Measurements from ENCODE around the gene VPS13D. TPM values are rescaled to one million over a fixed set of nuclear protein-coding genes. Genes with fewer than 3 reads are reported as not detected.

Gene VPS13D
- total and polyA plus RNA-seq, 2 experiments from 2014 or later = 10.7 to 34.9 TPM

DNA sequence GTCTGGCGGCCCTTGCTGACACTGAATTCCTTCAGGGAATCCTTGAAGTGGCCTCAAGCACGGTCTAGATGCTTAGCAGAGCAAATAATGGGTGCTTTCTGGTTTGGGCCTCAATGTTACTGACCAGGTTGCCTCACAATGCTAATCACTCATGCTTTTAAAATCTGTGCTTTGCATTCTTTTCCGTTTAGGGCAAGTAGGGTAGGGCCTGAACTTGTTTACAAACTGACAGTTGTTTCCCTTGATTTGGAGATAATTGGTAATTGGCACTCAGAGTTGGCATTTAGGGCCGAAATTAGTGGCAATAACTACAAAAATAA lies 1.4 kb downstream of the VPS13D start:
- peak overlapping the region; percentile 94 for H3K4me2 ChIP-seq
- TF ChIP-seq EZH2phosphoT487 (IDR thresholded peaks at IDR 0.05; ENCODE audit: unreplicated experiment) = no peak
- no peak for TF ChIP-seq ZNF331 (CRISPR knock-in tag; IDR thresholded peaks at IDR 0.05; ENCODE audit: low read depth)
- TF ChIP-seq EZH2 (IDR thresholded peaks at IDR 0.05; ENCODE audit: low read depth, unreplicated experiment) = no peak
- TF ChIP-seq ZNF114 (CRISPR knock-in tag; IDR thresholded peaks at IDR 0.05) = no peak
- TF ChIP-seq NANOG (IDR thresholded peaks at IDR 0.05; ENCODE audit: borderline replicate concordance) = no peak
- no peak for TF ChIP-seq POLR2AphosphoS5 (IDR thresholded peaks at IDR 0.05; ENCODE audit: low read depth)
- TF ChIP-seq, protein P1, sequence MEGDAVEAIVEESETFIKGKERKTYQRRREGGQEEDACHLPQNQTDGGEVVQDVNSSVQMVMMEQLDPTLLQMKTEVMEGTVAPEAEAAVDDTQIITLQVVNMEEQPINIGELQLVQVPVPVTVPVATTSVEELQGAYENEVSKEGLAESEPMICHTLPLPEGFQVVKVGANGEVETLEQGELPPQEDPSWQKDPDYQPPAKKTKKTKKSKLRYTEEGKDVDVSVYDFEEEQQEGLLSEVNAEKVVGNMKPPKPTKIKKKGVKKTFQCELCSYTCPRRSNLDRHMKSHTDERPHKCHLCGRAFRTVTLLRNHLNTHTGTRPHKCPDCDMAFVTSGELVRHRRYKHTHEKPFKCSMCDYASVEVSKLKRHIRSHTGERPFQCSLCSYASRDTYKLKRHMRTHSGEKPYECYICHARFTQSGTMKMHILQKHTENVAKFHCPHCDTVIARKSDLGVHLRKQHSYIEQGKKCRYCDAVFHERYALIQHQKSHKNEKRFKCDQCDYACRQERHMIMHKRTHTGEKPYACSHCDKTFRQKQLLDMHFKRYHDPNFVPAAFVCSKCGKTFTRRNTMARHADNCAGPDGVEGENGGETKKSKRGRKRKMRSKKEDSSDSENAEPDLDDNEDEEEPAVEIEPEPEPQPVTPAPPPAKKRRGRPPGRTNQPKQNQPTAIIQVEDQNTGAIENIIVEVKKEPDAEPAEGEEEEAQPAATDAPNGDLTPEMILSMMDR (conservative IDR thresholded peaks at IDR 0.05; ENCODE audit: low read depth in 2 of 2) = no peak
- TF ChIP-seq, protein P2, sequence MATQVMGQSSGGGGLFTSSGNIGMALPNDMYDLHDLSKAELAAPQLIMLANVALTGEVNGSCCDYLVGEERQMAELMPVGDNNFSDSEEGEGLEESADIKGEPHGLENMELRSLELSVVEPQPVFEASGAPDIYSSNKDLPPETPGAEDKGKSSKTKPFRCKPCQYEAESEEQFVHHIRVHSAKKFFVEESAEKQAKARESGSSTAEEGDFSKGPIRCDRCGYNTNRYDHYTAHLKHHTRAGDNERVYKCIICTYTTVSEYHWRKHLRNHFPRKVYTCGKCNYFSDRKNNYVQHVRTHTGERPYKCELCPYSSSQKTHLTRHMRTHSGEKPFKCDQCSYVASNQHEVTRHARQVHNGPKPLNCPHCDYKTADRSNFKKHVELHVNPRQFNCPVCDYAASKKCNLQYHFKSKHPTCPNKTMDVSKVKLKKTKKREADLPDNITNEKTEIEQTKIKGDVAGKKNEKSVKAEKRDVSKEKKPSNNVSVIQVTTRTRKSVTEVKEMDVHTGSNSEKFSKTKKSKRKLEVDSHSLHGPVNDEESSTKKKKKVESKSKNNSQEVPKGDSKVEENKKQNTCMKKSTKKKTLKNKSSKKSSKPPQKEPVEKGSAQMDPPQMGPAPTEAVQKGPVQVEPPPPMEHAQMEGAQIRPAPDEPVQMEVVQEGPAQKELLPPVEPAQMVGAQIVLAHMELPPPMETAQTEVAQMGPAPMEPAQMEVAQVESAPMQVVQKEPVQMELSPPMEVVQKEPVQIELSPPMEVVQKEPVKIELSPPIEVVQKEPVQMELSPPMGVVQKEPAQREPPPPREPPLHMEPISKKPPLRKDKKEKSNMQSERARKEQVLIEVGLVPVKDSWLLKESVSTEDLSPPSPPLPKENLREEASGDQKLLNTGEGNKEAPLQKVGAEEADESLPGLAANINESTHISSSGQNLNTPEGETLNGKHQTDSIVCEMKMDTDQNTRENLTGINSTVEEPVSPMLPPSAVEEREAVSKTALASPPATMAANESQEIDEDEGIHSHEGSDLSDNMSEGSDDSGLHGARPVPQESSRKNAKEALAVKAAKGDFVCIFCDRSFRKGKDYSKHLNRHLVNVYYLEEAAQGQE (IDR thresholded peaks at IDR 0.05; ENCODE audit: unreplicated experiment) = no peak
- no peak for TF ChIP-seq JUNB (IDR thresholded peaks at IDR 0.05; ENCODE audit: unreplicated experiment)
- H4K20me1 ChIP-seq (replicated peaks; ENCODE audit: insufficient read depth) = no peaks in the 10 kb centered on the region; the same call in 1 of the 2 replicates
- Mint-ChIP-seq H3K27me3 (ENCODE audit: insufficient read depth, low read depth, poor library complexity) (peaks cover 3% of the 10 kb centered on the region), H3K4me3 (peak overlapping the region; percentile 84), H3K27ac (no peak overlapping the region), H3K36me3 (ENCODE audit: low read depth) (peaks cover 2% of the 10 kb centered on the region; the same call in 1 of the 3 replicates), H3K4me1 (peaks cover 15% of the 10 kb centered on the region), H3K9me3 (no peaks in the 10 kb centered on the region; the same call in 2 of the 3 replicates)
- no peak overlapping the region for H2AFZ ChIP-seq
- ATAC-seq (no peak), DNase-seq (ENCODE audit: low spot score) (peak; percentile 37)
- no peak overlapping the region for H3K27ac ChIP-seq (ENCODE audit: low read depth)
- H3K36me3 ChIP-seq (ENCODE audit: insufficient read depth) = no peaks in the 10 kb centered on the region
- H3K9me2 ChIP-seq (ENCODE audit: insufficient read depth) = no peaks in the 10 kb centered on the region
- peaks cover 15% of the 10 kb centered on the region; the same call in 1 of the 2 replicates for H3K4me1 ChIP-seq (ENCODE audit: insufficient read depth)
- H3F3A ChIP-seq (replicated peaks; ENCODE audit: low read depth) = peaks cover 6% of the 10 kb centered on the region; the same call in 1 of the 2 replicates
- H3K27me3 ChIP-seq (ENCODE audit: insufficient read depth) = no peaks in the 10 kb centered on the region
- H3K79me2 ChIP-seq (replicated peaks; ENCODE audit: insufficient read depth) = peaks cover 41% of the 10 kb centered on the region
- peak overlapping the region; percentile 91 for H3K4me3 ChIP-seq

DNA sequence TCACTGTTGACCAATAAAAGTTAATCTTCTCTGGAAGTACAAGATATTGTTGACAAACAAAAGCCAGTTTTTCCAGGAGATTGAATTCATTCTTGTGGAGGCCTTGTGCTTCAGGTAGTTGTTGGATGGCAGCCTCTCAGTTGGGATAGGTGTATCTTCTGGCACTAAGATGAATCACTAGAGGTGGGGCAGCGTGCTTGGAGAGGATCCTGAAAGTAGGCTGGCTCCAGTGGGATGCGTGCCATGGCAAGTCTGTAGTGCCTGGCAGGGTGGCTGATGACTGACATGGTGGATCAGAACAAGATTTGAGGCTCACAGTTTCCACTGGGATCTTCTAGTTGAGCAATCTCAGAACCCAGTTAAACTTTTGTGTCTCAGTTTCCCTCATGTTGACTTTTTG lies 2.4 kb downstream of the VPS13D start:
- no peaks in the 10 kb centered on the region; the same call in 1 of the 2 replicates for H4K20me1 ChIP-seq (replicated peaks; ENCODE audit: insufficient read depth)
- no peaks in the 10 kb centered on the region; the same call in 2 of the 3 replicates for H3K9me3 Mint-ChIP-seq
- peaks cover 3% of the 10 kb centered on the region for H3K27me3 Mint-ChIP-seq (ENCODE audit: insufficient read depth, low read depth, poor library complexity)
- H3K4me3 ChIP-seq = no peak overlapping the region
- H3K4me3 Mint-ChIP-seq = no peak overlapping the region
- H3K27me3 ChIP-seq (ENCODE audit: insufficient read depth) = no peaks in the 10 kb centered on the region
- no peak overlapping the region for H3K4me2 ChIP-seq
- H2AFZ ChIP-seq = no peak overlapping the region
- ATAC-seq = no peak
- peaks cover 15% of the 10 kb centered on the region for H3K4me1 Mint-ChIP-seq
- no peak overlapping the region for H3K27ac ChIP-seq (ENCODE audit: low read depth)
- peaks cover 6% of the 10 kb centered on the region; the same call in 2 of the 3 replicates for H3K36me3 Mint-ChIP-seq (ENCODE audit: low read depth)
- H3K9me2 ChIP-seq (ENCODE audit: insufficient read depth) = no peaks in the 10 kb centered on the region
- no peak for DNase-seq (ENCODE audit: low spot score)
- H3K4me1 ChIP-seq (ENCODE audit: insufficient read depth) = peaks cover 15% of the 10 kb centered on the region; the same call in 1 of the 2 replicates
- peaks cover 43% of the 10 kb centered on the region for H3K79me2 ChIP-seq (replicated peaks; ENCODE audit: insufficient read depth)
- peaks cover 6% of the 10 kb centered on the region; the same call in 1 of the 2 replicates for H3F3A ChIP-seq (replicated peaks; ENCODE audit: low read depth)
- no peak overlapping the region for H3K27ac Mint-ChIP-seq
- H3K36me3 ChIP-seq (ENCODE audit: insufficient read depth) = no peaks in the 10 kb centered on the region
- TF ChIP-seq, protein P3, sequence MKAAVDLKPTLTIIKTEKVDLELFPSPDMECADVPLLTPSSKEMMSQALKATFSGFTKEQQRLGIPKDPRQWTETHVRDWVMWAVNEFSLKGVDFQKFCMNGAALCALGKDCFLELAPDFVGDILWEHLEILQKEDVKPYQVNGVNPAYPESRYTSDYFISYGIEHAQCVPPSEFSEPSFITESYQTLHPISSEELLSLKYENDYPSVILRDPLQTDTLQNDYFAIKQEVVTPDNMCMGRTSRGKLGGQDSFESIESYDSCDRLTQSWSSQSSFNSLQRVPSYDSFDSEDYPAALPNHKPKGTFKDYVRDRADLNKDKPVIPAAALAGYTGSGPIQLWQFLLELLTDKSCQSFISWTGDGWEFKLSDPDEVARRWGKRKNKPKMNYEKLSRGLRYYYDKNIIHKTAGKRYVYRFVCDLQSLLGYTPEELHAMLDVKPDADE (IDR thresholded peaks at IDR 0.05) = no peak
- TF ChIP-seq ZNF114 (CRISPR knock-in tag; IDR thresholded peaks at IDR 0.05) = no peak
- TF ChIP-seq POLR2AphosphoS5 (IDR thresholded peaks at IDR 0.05; ENCODE audit: low read depth) = no peak
- no peak for TF ChIP-seq CREB1 (CRISPR knock-in tag; IDR thresholded peaks at IDR 0.05; ENCODE audit: low read depth)
- TF ChIP-seq ZNF331 (CRISPR knock-in tag; IDR thresholded peaks at IDR 0.05; ENCODE audit: low read depth) = no peak

Measured in GM23338 (cell line).